Measurements from ENCODE around the gene PDE11A.
"Not testable (repeated sequence)": the region's sequence is repeated elsewhere in the genome, so short reads cannot be mapped to it uniquely, and the experiment has no call there.

The PDE11A gene

GRCh38 chr2:178074123-178075005, 1.8 kb upstream of the PDE11A start:
- DNase-seq: no peak

GRCh38 chr2:178072000-178072382, 586 bp downstream of the PDE11A start:
- no peak for DNase-seq

GRCh38 chr2:178070824-178071223, 1.8 kb downstream of the PDE11A start:
- no peak for DNase-seq

DNA sequence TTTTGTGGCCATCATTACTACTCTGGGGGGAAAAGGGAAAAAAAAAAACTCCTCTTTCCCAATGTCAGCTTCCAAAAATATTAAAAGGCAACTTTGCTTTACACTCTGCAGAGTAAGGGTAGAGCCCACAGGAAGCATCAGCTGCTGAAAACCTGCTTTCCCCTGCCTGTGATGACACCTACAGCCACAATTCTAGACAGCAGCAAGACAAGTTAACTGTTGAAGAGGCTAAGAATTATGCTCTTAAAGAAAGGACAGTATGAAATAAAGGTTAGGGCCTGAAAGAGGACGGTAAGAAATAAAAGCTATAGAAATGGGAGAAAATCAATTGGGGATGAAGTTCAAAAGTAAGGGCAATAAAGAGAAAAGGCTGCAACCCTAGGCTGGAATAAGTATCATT, 3.0 kb downstream of the PDE11A start:
- DNase-seq: no peak

- DNase-seq: no peak
These were observed 3.6 kb downstream of the PDE11A start for GRCh38 chr2:178068823-178069454.

GRCh38 chr2:178066890-178067669, 5.5 kb downstream of the PDE11A start:
- no peak for DNase-seq

- DNase-seq: no peak
These were observed 6.3 kb downstream of the PDE11A start for GRCh38 chr2:178066324-178066723.

DNA sequence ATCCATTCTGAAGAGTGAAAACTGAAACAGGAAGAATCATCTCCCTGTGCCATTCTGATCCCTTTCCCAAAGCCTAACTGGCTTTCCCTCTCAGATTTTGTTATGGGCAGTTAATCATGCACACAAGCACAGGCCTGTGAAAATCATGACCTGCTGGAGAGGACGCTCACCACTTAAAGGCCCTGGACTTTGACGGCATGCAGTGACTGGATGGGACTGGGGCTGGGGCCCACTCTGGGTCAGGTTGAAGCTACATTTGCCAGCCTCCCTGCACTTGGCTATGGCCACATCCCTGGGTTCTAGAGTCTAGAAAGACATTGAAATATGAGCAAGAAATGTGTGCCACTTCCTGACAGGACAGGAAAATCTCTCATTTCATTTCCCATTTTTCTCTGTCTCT, 12.9 kb downstream of the PDE11A start:
- DNase-seq: no peak

DNA sequence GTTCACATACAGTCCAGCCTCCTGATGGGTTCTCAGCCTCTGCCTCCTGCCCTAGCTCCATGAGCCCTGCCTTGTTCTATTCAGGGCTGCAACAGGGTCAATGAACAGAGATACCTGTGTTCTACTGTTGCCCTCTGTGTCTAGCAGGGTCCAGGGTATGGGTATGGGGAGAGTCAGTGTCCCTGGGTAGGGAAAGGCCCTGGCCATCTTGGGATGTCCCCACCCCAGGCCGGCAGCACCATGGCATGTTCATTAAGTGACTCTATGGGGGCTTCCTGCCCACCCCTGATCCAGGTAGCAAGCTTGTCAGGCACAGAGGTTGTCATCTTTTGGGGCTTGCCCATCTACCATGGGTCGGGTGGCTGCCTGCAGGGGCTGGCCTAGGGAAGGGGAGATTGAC, 13.5 kb downstream of the PDE11A start:
- DNase-seq: no peak

- no peak for DNase-seq
These were observed 15.3 kb downstream of the PDE11A start for GRCh38 chr2:178057179-178057680.

GRCh38 chr2:178056345-178056744, 16.2 kb downstream of the PDE11A start:
- no peak for DNase-seq

DNA sequence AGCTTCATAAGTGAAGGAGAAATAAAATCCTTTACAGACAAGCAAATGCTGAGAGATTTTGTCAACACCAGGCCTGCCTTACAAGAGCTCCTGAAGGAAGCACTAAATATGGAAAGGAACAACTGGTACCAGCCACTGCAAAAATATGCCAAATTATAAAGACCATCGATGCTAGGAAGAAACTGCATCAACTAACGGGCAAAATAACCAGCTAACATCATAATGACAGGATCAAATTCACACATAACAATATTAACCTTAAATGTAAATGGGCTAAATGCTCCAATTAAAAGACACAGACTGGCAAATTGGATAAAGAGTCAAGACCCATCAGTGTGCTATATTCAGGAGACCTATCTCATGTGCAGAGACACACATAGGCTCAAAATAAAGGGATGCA, 21.3 kb downstream of the PDE11A start:
- DNase-seq: not testable (repeated sequence)

- DNase-seq: no peak
These were observed 25.2 kb downstream of the PDE11A start for GRCh38 chr2:178047391-178047790.

GRCh38 chr2:178044836-178045235, 27.7 kb downstream of the PDE11A start:
- no peak for DNase-seq

DNA sequence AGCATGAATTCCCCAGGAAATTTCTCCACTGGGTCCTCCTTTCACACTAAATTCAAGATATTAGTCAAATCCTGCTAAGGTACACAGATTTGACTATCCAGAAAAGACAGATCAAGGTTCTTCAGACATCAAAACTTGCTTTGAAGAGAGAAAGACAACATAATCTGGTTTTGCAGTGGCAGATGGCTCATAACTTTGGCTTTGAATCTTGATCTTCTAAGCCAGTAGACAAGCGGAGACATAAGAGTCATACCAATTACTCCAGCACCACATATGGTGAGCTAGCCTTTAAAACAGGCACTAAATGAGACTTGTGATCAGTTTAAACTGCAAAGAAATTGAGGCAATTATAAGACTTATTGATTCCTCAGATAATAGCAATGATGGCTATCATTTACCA, 29.3 kb downstream of the PDE11A start:
- DNase-seq: no peak

DNA sequence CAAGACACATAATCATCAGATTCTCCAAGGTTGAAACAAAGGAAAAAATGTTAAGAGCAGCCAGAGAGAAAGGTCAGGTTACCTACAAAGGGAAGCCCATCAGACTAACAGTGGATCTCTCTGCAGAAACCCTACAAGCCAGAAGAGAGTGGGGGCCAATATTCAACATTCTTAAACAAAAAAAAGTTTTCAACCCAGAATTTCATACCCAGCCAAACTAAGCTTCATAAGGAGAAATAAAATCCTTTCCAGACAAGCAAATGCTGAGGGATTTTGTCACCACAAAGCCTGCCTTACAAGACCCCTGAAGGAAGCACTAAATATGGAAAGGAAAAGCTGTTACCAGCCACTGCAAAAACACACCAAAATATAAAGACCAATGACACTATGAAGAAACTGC, 39.0 kb downstream of the PDE11A start:
- DNase-seq: not testable (repeated sequence)

DNA sequence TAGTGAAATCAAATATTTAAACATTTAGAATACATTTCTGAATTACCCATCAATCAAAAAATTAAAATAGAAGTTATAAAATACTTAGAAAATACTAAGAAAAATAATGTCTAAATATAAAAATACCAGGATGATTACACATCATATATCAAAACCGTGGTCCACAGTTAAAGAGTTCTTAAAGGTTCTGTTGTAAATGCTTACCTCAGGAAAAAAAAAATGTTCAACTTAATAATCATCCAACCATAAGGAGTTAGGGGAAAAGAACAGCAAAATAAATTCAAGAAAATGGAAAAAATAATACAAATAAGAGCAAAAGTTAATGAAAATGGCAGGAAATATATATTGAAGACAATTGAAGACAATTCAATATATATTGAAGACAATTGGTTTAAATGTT, 43.2 kb downstream of the PDE11A start:
- DNase-seq: no peak

GRCh38 chr2:178025551-178026185, 46.9 kb downstream of the PDE11A start:
- no peak for DNase-seq

DNA sequence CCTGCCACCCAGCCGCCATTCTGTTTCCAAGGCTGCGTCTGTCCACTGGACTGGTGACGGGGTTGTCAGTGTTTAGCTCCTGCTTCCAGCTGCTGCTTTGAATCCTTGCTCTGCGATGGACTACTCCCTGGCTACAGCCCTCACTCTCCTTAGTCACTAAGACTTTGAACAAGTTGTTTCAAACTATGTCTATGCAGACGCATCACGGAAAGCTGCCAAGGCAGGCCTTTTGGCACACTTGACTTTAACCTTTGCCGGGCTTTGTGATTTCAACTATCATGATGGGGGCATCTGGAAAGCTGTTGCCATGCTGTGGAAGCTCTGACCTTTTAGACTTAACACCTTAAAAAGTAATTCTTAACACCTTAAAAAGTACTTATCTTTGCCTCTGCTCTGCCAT, 54.4 kb downstream of the PDE11A start:
- DNase-seq: no peak

- no peak for DNase-seq
These were observed 56.0 kb downstream of the PDE11A start for GRCh38 chr2:178016612-178017011.

DNA sequence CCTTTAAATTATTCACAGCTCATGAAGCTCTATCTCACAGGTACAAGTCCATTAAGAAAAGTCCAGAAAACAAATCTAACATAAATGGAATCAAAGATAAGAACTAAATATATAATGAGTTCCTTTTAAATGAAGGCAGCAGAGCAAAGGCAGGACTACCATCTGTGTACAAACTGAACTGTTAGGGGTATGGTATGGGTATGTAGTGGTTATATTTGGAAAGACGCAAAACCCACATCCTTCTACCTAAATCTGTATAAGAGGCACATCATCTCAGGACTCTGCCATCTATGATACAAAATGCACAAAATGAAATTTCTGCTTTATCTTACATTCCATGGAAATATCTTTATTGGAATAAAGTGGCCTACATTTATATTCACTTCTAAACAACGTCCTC, 59.9 kb downstream of the PDE11A start:
- no peak for DNase-seq

- DNase-seq: no peak
These were observed 62.8 kb downstream of the PDE11A start for GRCh38 chr2:178009813-178010212.
